ENCODE results near the gene SLC2A4RG.

The SLC2A4RG gene

GRCh38 chr20:63702751-63703470 is 36.7 kb upstream of the SLC2A4RG start:
- Mint-ChIP-seq H3K9me3 (no peaks in the 10 kb centered on the region), H3K36me3 (ENCODE audit: low read depth) (peaks cover 7% of the 10 kb centered on the region), H3K27ac (no peak overlapping the region), H3K27me3 (ENCODE audit: low read depth, poor library complexity) (no peaks in the 10 kb centered on the region), H3K4me3 (no peak overlapping the region), H3K4me1 (peaks cover 19% of the 10 kb centered on the region)
- DNase-seq, result no peak
- no peak for TF ChIP-seq CTCF (IDR thresholded peaks at IDR 0.05)

GRCh38 chr20:63703471-63703975 is 36.1 kb upstream of the SLC2A4RG start:
- Mint-ChIP-seq H3K27me3 (ENCODE audit: low read depth, poor library complexity) (no peaks in the 10 kb centered on the region), H3K4me3 (no peak overlapping the region), H3K27ac (no peak overlapping the region), H3K36me3 (ENCODE audit: low read depth) (peaks cover 7% of the 10 kb centered on the region), H3K9me3 (no peaks in the 10 kb centered on the region), H3K4me1 (peaks cover 18% of the 10 kb centered on the region)
- TF ChIP-seq CTCF (IDR thresholded peaks at IDR 0.05), result no peak
- no peak for DNase-seq

- TF ChIP-seq CTCF (IDR thresholded peaks at IDR 0.05), result no peak
- H3K36me3 Mint-ChIP-seq (ENCODE audit: low read depth), result peaks cover 14% of the 10 kb centered on the region
- DNase-seq, result no peak
- H3K4me3 Mint-ChIP-seq, result no peak overlapping the region
- H3K9me3 Mint-ChIP-seq, result no peaks in the 10 kb centered on the region
- no peaks in the 10 kb centered on the region for H3K27me3 Mint-ChIP-seq (ENCODE audit: low read depth, poor library complexity)
- H3K4me1 Mint-ChIP-seq, result peaks cover 24% of the 10 kb centered on the region
- H3K27ac Mint-ChIP-seq, result no peak overlapping the region
Measured at GRCh38 chr20:63703976-63704748, 35.4 kb upstream of the SLC2A4RG start.

- peaks cover 17% of the 10 kb centered on the region for H3K36me3 Mint-ChIP-seq (ENCODE audit: low read depth)
- H3K27me3 Mint-ChIP-seq (ENCODE audit: low read depth, poor library complexity), result no peaks in the 10 kb centered on the region
- TF ChIP-seq CTCF (IDR thresholded peaks at IDR 0.05), result no peak
- H3K27ac Mint-ChIP-seq, result no peak overlapping the region
- no peaks in the 10 kb centered on the region for H3K9me3 Mint-ChIP-seq
- peaks cover 26% of the 10 kb centered on the region for H3K4me1 Mint-ChIP-seq
- DNase-seq, result no peak
- H3K4me3 Mint-ChIP-seq, result no peak overlapping the region
Measured at GRCh38 chr20:63704749-63705117, 34.8 kb upstream of the SLC2A4RG start.

- Mint-ChIP-seq H3K27ac (no peak overlapping the region), H3K4me1 (peaks cover 22% of the 10 kb centered on the region), H3K9me3 (no peaks in the 10 kb centered on the region), H3K27me3 (ENCODE audit: low read depth, poor library complexity) (no peaks in the 10 kb centered on the region), H3K36me3 (ENCODE audit: low read depth) (peaks cover 21% of the 10 kb centered on the region), H3K4me3 (no peak overlapping the region)
- TF ChIP-seq CTCF (IDR thresholded peaks at IDR 0.05), result no peak
- DNase-seq, result no peak
Measured at GRCh38 chr20:63705232-63706026, 34.1 kb upstream of the SLC2A4RG start.
